ACC112 (cell line): ENCODE data around the gene ADH5.
"Not testable (repeated sequence)": the region's sequence is repeated elsewhere in the genome, so short reads cannot be mapped to it uniquely, and the experiment has no call there.

Experiments
- H2AFZ ChIP-seq: fragments of 200-600 bp; sonication (generic); one replicate; pipeline ENCODE4 v1.6.0; 2017; ENCODE audit warnings: antibody characterized with exemption, low read length; ENCODE audit not compliant: unreplicated experiment
- H3K27ac ChIP-seq: fragments of 200-600 bp; sonication (generic); 2 replicates; pipeline ENCODE4 v1.5.1; 2014; ENCODE audit warnings: low read depth, mild to moderate bottlenecking, antibody characterized with exemption, low read length, moderate library complexity
- H3K27me3 ChIP-seq: fragments of 200-600 bp; sonication (generic); 2 replicates; pipeline ENCODE4 v1.6.1; 2014; ENCODE audit warnings: mild to moderate bottlenecking, antibody characterized with exemption, low read length, moderate library complexity, mixed read lengths; ENCODE audit not compliant: insufficient read depth
- H3K36me3 ChIP-seq: fragments of 200-600 bp; sonication (generic); 2 replicates; pipeline ENCODE4 v1.6.1; 2016; ENCODE audit warnings: mild to moderate bottlenecking, antibody characterized with exemption, low read length, moderate library complexity, mixed read lengths; ENCODE audit not compliant: insufficient read depth
- H3K4me1 ChIP-seq: fragments of 200-600 bp; sonication (generic); one replicate; pipeline ENCODE4 v1.6.1; 2016; ENCODE audit warnings: low read length, mixed read lengths; ENCODE audit not compliant: insufficient read depth, unreplicated experiment, control insufficient read depth
- H3K4me3 ChIP-seq: fragments of 200-600 bp; sonication (generic); 2 replicates; pipeline ENCODE4 v1.5.1; 2014; ENCODE audit warnings: mild to moderate bottlenecking, low read depth, low read length
- H3K79me2 ChIP-seq: fragments of 200-600 bp; sonication (generic); one replicate; pipeline ENCODE4 v1.6.0; 2016; ENCODE audit warnings: low read length; ENCODE audit not compliant: control insufficient read depth, unreplicated experiment, insufficient read depth

Gene ADH5

DNA sequence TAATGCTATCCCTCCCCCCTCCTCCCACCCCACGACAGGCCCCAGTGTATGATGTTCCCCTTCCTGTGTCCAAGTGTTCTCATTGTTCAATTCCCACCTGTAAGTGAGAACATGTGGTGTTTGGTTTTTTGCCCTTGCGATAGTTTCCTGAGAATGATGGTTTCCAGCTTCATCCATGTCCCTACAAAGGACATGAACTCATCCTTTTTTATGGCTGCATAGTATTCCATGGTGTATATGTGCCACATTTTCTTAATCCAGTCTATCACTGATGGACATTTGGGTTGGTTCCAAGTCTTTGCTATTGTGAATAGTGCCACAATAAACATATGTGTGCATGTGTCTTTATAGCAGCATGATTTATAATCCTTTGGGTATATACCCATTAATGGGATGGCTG lies 23.1 kb downstream of the ADH5 start:
- not testable (repeated sequence) for H3K27me3 ChIP-seq, H3K4me1 ChIP-seq, H3K79me2 ChIP-seq, H3K27ac ChIP-seq, H2AFZ ChIP-seq, H3K4me3 ChIP-seq
- peaks cover 13% of the 10 kb centered on the region for H3K36me3 ChIP-seq

DNA sequence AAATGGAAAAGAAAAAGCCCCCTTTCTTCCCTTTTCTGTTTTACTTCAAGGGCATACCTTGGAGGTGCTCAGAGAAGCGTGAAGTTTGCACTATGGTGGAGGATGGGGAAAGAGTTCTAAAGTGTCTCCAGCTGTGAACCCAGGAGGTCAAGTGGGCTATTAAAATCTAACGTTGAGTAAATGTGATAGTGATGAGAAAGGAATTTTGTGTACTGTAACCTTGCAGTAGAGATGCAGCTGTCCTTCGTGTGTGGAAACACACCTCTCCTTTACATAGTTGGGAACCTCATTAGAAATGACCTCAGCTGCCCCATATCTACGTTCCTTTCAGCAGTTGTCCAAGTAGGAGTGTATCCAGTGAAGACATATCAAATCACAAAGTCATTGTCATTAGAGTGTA lies 26.5 kb downstream of the ADH5 start:
- H3K27me3 ChIP-seq: no peaks in the 10 kb centered on the region
- H3K36me3 ChIP-seq: peaks cover 21% of the 10 kb centered on the region
- H3K27ac ChIP-seq: no peak overlapping the region
- peaks cover 20% of the 10 kb centered on the region for H3K4me1 ChIP-seq
- H2AFZ ChIP-seq: no peak overlapping the region
- H3K79me2 ChIP-seq: no peaks in the 10 kb centered on the region
- no peak overlapping the region for H3K4me3 ChIP-seq

DNA sequence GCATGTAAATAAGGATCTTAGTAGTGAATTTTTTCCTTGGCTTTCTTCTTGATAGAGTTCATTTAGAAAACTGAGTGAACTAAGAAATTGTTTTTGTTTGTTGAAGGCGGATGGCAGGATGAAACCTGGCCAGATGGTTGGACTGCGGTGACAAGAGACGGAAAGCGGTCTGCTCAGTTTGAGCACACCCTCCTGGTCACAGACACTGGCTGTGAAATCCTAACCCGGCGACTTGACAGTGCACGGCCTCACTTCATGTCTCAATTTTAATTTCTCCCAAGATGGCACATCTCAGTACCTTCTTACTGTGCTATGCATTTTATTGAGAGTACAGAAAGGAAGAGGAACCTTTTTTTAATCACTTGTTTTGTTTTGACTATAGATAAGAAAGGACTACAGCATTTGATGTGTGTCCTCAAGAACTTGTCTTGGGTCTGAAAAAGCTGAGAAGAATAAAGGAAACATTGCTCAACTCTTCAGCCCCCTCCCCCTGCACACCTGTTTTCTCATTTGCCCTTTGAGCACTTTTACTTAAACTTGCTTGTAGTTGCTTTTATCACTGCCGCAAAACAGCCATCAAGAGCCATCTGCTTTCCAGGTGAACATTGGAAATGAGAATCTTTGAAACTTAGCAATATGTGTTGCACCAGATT lies 27.4 kb downstream of the ADH5 start:
- H2AFZ ChIP-seq: no peak overlapping the region
- H3K4me3 ChIP-seq: no peak overlapping the region
- H3K4me1 ChIP-seq: peaks cover 20% of the 10 kb centered on the region
- H3K79me2 ChIP-seq: no peaks in the 10 kb centered on the region
- H3K36me3 ChIP-seq: peaks cover 18% of the 10 kb centered on the region
- peak overlapping the region; percentile 96 for H3K27ac ChIP-seq
- no peaks in the 10 kb centered on the region for H3K27me3 ChIP-seq

DNA sequence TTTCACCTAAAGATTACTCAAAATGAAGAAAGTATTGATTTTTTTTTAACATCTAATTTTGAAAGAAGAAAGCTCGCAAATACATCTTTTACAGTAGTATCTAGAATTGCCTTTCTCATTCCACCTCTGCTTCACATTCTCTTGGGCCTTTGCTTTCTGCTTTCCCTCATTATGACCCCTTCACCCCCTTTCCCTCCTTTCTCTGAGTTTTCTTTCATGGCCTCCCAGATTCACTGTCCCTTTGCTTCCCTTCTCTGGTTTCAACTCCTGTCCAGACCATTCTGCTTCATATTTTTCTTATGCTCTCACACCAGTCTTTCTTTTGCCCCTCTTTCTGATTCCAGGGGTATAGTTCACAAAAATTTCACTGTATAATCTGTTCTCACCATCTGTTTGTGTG lies 29.0 kb downstream of the ADH5 start:
- Histone ChIP-seq H3K27ac (peak overlapping the region; percentile 96), H3K27me3 (no peaks in the 10 kb centered on the region), H3K4me1 (peaks cover 27% of the 10 kb centered on the region), H3K36me3 (peaks cover 19% of the 10 kb centered on the region), H3K79me2 (no peaks in the 10 kb centered on the region), H2AFZ (peak overlapping the region; percentile 61), H3K4me3 (peak overlapping the region; percentile 57)

DNA sequence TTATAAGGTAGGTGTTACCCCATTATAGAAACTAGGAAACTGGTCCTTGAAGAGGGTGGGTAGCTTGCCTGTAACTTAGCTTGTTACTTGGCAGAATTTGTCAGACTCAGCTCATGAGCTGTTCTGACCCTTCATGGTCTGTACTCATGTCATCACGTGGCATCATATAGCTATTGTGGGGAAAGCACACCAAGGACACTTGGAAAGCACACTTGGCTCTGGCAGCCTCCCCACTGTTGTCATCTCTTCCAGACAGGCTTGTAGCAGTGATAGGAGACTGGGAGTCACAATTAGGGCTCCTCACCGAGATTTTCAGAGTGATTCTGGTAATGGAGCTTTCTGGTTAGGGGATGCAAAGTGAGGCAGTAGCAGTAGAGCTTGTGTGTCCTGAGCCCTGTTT lies 30.4 kb downstream of the ADH5 start:
- H3K36me3 ChIP-seq: peaks cover 21% of the 10 kb centered on the region
- no peak overlapping the region for H2AFZ ChIP-seq
- H3K79me2 ChIP-seq: no peaks in the 10 kb centered on the region
- peaks cover 27% of the 10 kb centered on the region for H3K4me1 ChIP-seq
- no peak overlapping the region for H3K27ac ChIP-seq
- no peaks in the 10 kb centered on the region for H3K27me3 ChIP-seq
- no peak overlapping the region for H3K4me3 ChIP-seq

DNA sequence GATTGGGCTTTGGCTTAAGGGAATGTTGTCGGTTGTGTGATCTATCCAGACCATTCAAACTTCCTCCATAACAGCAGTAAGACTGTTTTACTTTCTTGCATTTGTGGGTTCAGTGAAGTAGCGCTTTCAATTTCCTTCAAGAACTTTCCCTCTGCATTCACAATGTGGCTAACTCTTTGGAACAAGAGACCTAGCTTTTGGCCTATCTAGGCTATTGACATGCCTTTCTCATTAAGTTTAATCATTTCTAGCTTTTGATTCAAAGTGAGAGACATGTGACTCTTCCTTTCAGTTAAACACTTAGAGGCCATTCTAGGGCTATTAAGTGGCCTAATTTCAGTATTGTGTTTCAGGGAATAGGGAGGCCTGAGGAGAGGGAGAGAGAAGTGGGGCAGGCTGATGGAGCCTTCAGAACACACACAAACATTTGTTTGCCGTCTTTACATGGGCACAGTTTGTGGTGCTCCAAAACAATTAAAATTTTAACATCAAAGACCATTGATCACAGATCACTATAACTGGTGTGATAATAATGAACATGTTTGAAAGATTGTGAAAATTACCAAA lies 34.1 kb downstream of the ADH5 start:
- no peaks in the 10 kb centered on the region for H3K79me2 ChIP-seq
- no peaks in the 10 kb centered on the region for H3K27me3 ChIP-seq
- no peak overlapping the region for H2AFZ ChIP-seq
- H3K4me3 ChIP-seq: no peak overlapping the region
- H3K27ac ChIP-seq: no peak overlapping the region
- H3K36me3 ChIP-seq: peaks cover 12% of the 10 kb centered on the region; the same call in 1 of the 2 replicates
- peaks cover 13% of the 10 kb centered on the region for H3K4me1 ChIP-seq

DNA sequence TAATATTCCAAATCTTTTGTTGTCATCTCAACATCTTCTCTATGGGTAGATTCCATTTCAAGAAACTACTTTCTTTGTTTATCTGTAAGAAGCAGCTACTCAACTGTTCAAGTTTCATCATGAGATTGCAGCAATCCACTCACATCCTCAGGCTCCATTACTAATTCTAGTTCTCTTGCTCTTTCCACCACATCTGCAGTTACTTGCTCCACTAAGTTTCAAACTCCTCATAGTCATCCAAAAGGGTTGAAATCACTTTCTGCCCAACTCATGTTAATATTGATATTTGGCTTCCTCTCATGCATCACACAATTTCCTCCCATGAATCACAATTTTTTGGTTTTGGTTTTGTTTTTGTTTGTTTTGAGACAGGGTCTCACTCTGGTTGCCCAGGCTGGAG lies 35.7 kb downstream of the ADH5 start:
- Histone ChIP-seq H3K4me1 (peaks cover 7% of the 10 kb centered on the region), H3K27me3 (no peaks in the 10 kb centered on the region), H3K36me3 (peaks cover 13% of the 10 kb centered on the region; the same call in 1 of the 2 replicates), H3K4me3 (no peak overlapping the region), H2AFZ (no peak overlapping the region), H3K79me2 (no peaks in the 10 kb centered on the region), H3K27ac (no peak overlapping the region)

DNA sequence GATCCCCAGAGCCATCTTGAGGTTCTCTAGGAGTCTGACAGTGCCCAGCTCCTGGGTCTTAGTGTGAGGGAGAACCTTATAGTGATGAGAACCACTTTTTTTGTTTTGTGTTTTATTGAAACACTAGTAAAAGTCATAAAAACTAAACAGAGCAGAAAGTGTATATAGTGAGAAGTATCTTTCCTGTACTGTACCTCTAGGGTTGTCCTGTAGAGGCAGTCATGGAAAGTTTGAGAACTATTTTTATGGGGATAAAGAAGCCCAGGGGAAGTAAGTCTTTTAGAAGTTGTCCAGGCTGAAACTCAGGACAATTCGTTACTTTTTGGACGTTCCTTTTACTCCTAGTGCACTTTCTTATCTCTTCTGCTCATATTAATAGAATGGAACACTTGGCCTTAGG lies 40.9 kb downstream of the ADH5 start:
- Histone ChIP-seq H3K4me3 (no peak overlapping the region), H3K27me3 (no peaks in the 10 kb centered on the region), H3K79me2 (no peaks in the 10 kb centered on the region), H3K4me1 (no peaks in the 10 kb centered on the region), H2AFZ (no peak overlapping the region), H3K27ac (no peak overlapping the region), H3K36me3 (peaks cover 14% of the 10 kb centered on the region; the same call in 1 of the 2 replicates)

DNA sequence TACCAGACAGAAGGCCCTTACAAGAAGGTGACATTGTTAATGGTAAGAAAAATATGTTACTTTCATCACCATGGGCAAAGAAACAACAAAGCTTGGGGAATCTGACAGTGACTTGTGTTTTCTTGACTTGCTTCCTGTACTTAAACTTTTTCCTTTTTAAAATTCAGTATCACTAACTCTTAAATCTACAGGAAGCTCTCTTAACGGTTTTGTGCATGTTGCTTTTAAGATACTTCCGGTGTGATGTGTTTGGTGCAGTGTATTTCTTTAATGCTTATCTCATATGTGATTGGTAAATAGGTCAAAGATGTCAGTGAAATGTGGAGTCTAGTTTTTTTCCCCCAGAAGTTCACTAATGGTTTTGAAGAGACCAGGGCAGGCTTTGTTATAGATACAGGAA lies 45.2 kb downstream of the ADH5 start:
- H3K79me2 ChIP-seq: no peaks in the 10 kb centered on the region
- H3K36me3 ChIP-seq: peaks cover 21% of the 10 kb centered on the region
- H3K27me3 ChIP-seq: no peaks in the 10 kb centered on the region
- no peak overlapping the region for H2AFZ ChIP-seq
- no peak overlapping the region for H3K4me3 ChIP-seq
- no peaks in the 10 kb centered on the region for H3K4me1 ChIP-seq
- H3K27ac ChIP-seq: no peak overlapping the region

DNA sequence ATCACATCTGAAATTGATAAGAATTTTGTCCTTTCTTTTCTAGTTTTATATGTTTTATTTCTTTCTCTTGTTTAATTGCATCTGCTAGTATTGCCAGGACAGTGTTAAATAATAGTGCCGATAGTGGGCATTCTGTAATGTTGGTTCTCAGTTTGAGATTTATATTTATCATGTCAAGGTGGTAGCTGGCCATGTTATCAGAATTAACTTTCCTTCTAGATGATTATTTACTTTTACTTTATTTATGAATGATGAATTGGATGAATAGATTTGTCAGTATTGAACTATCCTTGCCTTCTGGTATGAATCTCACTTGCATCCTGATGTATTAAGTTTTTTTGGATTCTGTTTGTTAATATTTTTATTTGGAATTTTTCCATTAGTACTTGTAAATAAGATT lies 50.4 kb downstream of the ADH5 start:
- Histone ChIP-seq H3K27me3 (no peaks in the 10 kb centered on the region), H3K27ac (no peak overlapping the region), H3K36me3 (peaks cover 44% of the 10 kb centered on the region), H2AFZ (no peak overlapping the region), H3K4me1 (no peaks in the 10 kb centered on the region), H3K4me3 (no peak overlapping the region), H3K79me2 (no peaks in the 10 kb centered on the region)

DNA sequence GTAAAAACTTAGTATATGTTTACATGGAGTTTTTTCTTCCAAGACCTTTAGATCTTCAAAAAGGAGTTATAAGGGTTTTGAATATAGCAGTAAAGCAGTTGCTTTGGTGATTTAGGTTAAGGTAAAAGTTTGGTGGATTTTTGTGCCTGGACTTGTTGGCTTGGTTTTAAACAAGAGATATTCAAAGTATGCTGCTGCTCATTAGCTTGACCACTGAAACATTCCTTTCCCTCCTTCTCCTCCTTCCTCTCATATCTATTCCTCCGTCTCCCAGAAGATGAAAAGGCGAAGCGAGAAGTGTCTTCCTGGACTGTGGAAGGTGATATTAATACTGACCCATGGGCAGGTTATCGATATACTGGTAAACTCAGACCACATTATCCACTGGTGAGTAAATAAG lies 54.6 kb downstream of the ADH5 start:
- Histone ChIP-seq H3K79me2 (peaks cover 6% of the 10 kb centered on the region), H3K36me3 (peaks cover 43% of the 10 kb centered on the region), H3K4me3 (no peak overlapping the region), H3K27me3 (no peaks in the 10 kb centered on the region), H2AFZ (no peak overlapping the region), H3K27ac (no peak overlapping the region), H3K4me1 (no peaks in the 10 kb centered on the region)
